HepG2 (cell line): ENCODE results near the gene HOXA9. TPM values are rescaled to one million over a fixed set of nuclear protein-coding genes. Genes with fewer than 3 reads are reported as not detected.

Experiments
- ATAC-seq: fragments of 200-7000 bp; cut with Tn5 transposase; 3 replicates; pipeline ENCODE4 v1.9.1; 2020; ENCODE audit warnings: mild to moderate bottlenecking, moderate library complexity
- BruUV-seq: library from RNA; stranded (reverse); fragments of 400-500 nt; replicated peaks from 2 replicates; lab custom pipeline; 2021; lab: Mats Ljungman, UMichigan
- CTCF ChIA-PET: fragments of 300-600 bp; formaldehyde crosslinking; extraction: SDS; loops from one replicate; lab custom pipeline; 2021; ENCODE audit warnings: low total read pairs, inconsistent platforms, low intra/inter-chr PET ratio; lab: Yijun Ruan, JAX
- POLR2A ChIA-PET: fragments of 350-600 bp; sonication (Branson Sonifier 250); formaldehyde crosslinking; loops from one replicate; lab custom pipeline; 2020; ENCODE audit warnings: antibody characterized with exemption, inconsistent platforms; lab: Yijun Ruan, JAX
- DNase-seq: peaks from one replicate; pipeline ENCODE4 v3.0.0-alpha.2; 2015; ENCODE audit warnings: low spot score
- FAIRE-seq: peaks from 3 replicates; lab custom pipeline; 2011; peaks lifted over from hg19 to GRCh38; lab: Jason Lieb, UNC
- H2AFZ ChIP-seq: one replicate; pipeline ENCODE4 v1.6.1; 2011; ENCODE audit warnings: low read length, inconsistent platforms
- H3K27ac ChIP-seq: fragments of 300-600 bp; 3 replicates; pipeline ENCODE4 v1.8.0; 2011; ENCODE audit warnings: mixed run types, mild to moderate bottlenecking, mixed read lengths, low read length, inconsistent platforms; ENCODE audit not compliant: insufficient read depth; ENCODE audit errors: extremely low read length
- H3K27me3 ChIP-seq, 2 experiments: fragments of 200-600 bp in 1 of 2; 2 replicates in 1 of 2; 3 replicates in 1 of 2; pipeline versions ENCODE4 v1.6.0 to v1.8.0; 2011; ENCODE audit warnings: low read length in 2 of 2, mild to moderate bottlenecking in 2 of 2, moderate library complexity in 2 of 2, inconsistent platforms in 1 of 2; ENCODE audit not compliant: insufficient read depth in 2 of 2, control insufficient read depth in 1 of 2
- H3K36me3 ChIP-seq, 2 experiments: fragments of 200-600 bp in 1 of 2; replicated peaks in 1 of 2; 2 replicates in 1 of 2; 3 replicates in 1 of 2; pipeline versions ENCODE4 v1.5.1 to v1.8.0; 2011; ENCODE audit warnings: low read length in 2 of 2, inconsistent platforms in 1 of 2; ENCODE audit not compliant: insufficient read depth in 2 of 2, control insufficient read depth in 1 of 2
- H3K4me1 ChIP-seq: 2 replicates; pipeline ENCODE4 v1.5.1; 2012; ENCODE audit warnings: low read length, inconsistent platforms; ENCODE audit not compliant: insufficient read depth
- H3K4me2 ChIP-seq: 2 replicates; pipeline ENCODE4 v1.6.0; 2011; ENCODE audit warnings: low read depth, low read length, inconsistent platforms
- H3K4me3 ChIP-seq, 3 experiments: fragments of 200-600 bp in 1 of 3; sonication (generic), shearing (Covaris generic) in 1 of 3; replicated peaks in 1 of 3; 2 replicates each; pipeline ENCODE4 v1.5.1; 2011 to 2016; ENCODE audit warnings: low read length in 3 of 3, inconsistent platforms in 2 of 3, low read depth in 2 of 3, mild to moderate bottlenecking in 2 of 3, control low read depth in 1 of 3, mixed read lengths in 1 of 3; ENCODE audit not compliant: insufficient read depth in 1 of 3
- H3K79me2 ChIP-seq: one replicate; pipeline ENCODE4 v1.6.1; 2011; ENCODE audit warnings: low read length, inconsistent platforms; ENCODE audit not compliant: insufficient read depth
- H3K9ac ChIP-seq: 2 replicates; pipeline ENCODE4 v1.6.0; 2011; ENCODE audit warnings: mild to moderate bottlenecking, low read depth, low read length, inconsistent platforms; ENCODE audit not compliant: insufficient read depth
- H3K9me3 ChIP-seq: 2 replicates; pipeline ENCODE4 v1.5.1; 2012; ENCODE audit warnings: mild to moderate bottlenecking, low read length
- H4K20me1 ChIP-seq: 2 replicates; pipeline ENCODE4 v1.6.0; 2011; ENCODE audit warnings: inconsistent platforms, mild to moderate bottlenecking, low read length, moderate library complexity; ENCODE audit not compliant: insufficient read depth
- ARHGAP35 ChIP-seq: sonication (generic); formaldehyde crosslinking; IDR thresholded peaks from 2 replicates; pipeline ENCODE4 v1.9.0; 2022; ENCODE audit warnings: mild to moderate bottlenecking, inconsistent platforms, moderate library complexity, missing genetic modification reagents, borderline replicate concordance
- ESRRA ChIP-seq: sonication (generic); formaldehyde crosslinking; IDR thresholded peaks from 2 replicates; pipeline ENCODE4 v1.5.1; 2020; ENCODE audit warnings: mild to moderate bottlenecking, low read depth, missing genetic modification reagents
- MEIS1 ChIP-seq: sonication (generic); formaldehyde crosslinking; IDR thresholded peaks from 2 replicates; pipeline ENCODE4 v1.9.0; 2021; ENCODE audit warnings: mild to moderate bottlenecking, missing genetic modification reagents, moderate library complexity, borderline replicate concordance
- ZNF124 ChIP-seq: sonication (generic); formaldehyde crosslinking; IDR thresholded peaks from 2 replicates; pipeline ENCODE4 v1.4.0; 2020; ENCODE audit warnings: missing genetic modification reagents
- ZNF138 ChIP-seq: sonication (generic); formaldehyde crosslinking; IDR thresholded peaks from 2 replicates; pipeline ENCODE4 v1.5.0; 2020; ENCODE audit warnings: mild to moderate bottlenecking, low read depth, missing genetic modification reagents
- ZNF484 ChIP-seq: sonication (generic); formaldehyde crosslinking; IDR thresholded peaks from 2 replicates; pipeline ENCODE4 v1.5.1; 2020; ENCODE audit warnings: mild to moderate bottlenecking, low read depth, missing genetic modification reagents, borderline replicate concordance
- ZNF605 ChIP-seq: sonication (generic); formaldehyde crosslinking; IDR thresholded peaks from 2 replicates; pipeline ENCODE4 v1.8.0; 2022; ENCODE audit warnings: mild to moderate bottlenecking, missing genetic modification reagents
- WGBS: methylation state at CpG from one replicate; pipeline ENCODE4 v1.1.6; 2017; ENCODE audit warnings: low lambda C conversion rate; 5-methylcytosine and 5-hydroxymethylcytosine counted together
- in situ Hi-C: cut with HindIII; loops from 2 replicates; pipeline ENCODE4 v1.10.0; 2017; ENCODE audit warnings: low pct_unique_long_range_greater_than_20kb; ENCODE audit not compliant: extremely low pct_ligation_motif_present
- intact Hi-C: fragments of 100-400 bp; cut with micrococcal nuclease; formaldehyde crosslinking; loops from one replicate; pipeline ENCODE4 v1.10.0; 2022; ENCODE audit not compliant: unreplicated experiment
- polyA plus RNA-seq, 8 experiments: library from polyadenylated mRNA; depleted of rRNA in 3 of 8; stranded (reverse) in 7 of 8; unstranded in 1 of 8; fragments of >200 nt; fragmentation: Illumina TruSeq in 4 of 8; extraction: Trizol in 4 of 8; gene quantifications; 2 replicates each; pipeline versions ENCODE4 v1.2.1 to v1.2.3, GENCODE V29; 2011 to 2016; ENCODE audit warnings: low read depth in 4 of 8, missing spikeins in 1 of 8, mixed read lengths in 1 of 8; ENCODE audit not compliant: insufficient read depth in 1 of 8
- total RNA-seq, 5 experiments: library from RNA; depleted of rRNA; stranded (reverse); fragments of >200 nt; fragmentation: Illumina TruSeq; extraction: Trizol; gene quantifications; 2 replicates each; pipeline ENCODE4 v1.2.3, GENCODE V29; 2016; ENCODE audit warnings: low read depth in 1 of 5
- TF ChIP-seq, protein P1 (sequence below): IDR thresholded peaks from 2 replicates; pipeline ENCODE4 v1.6.1; 2016
- TF ChIP-seq, protein P2 (sequence below): sonication (generic); formaldehyde crosslinking; conservative IDR thresholded peaks from 2 replicates; pipeline ENCODE4 v1.8.0; 2022; ENCODE audit warnings: low read depth, missing genetic modification reagents
- TF ChIP-seq, protein P3 (sequence below): sonication (generic); formaldehyde crosslinking; IDR thresholded peaks from 2 replicates; pipeline ENCODE4 v1.8.0; 2022; ENCODE audit warnings: mild to moderate bottlenecking, missing genetic modification reagents; ENCODE audit not compliant: insufficient replicate concordance
- TF ChIP-seq, protein P4 (sequence below): sonication (generic); formaldehyde crosslinking; conservative IDR thresholded peaks from 2 replicates; pipeline ENCODE4 v1.4.0; 2020; ENCODE audit warnings: missing genetic modification reagents
- TF ChIP-seq, protein P5 (sequence below): IDR thresholded peaks from 2 replicates; pipeline ENCODE4 v1.6.1; 2016; ENCODE audit warnings: missing genetic modification reagents, missing compliant biosample characterization

The HOXA9 gene
- total and polyA plus RNA-seq, 2 of the 13 experiments (the other 11 are each of a cell fraction or from before 2014, with no cell fraction given): not detected

DNA sequence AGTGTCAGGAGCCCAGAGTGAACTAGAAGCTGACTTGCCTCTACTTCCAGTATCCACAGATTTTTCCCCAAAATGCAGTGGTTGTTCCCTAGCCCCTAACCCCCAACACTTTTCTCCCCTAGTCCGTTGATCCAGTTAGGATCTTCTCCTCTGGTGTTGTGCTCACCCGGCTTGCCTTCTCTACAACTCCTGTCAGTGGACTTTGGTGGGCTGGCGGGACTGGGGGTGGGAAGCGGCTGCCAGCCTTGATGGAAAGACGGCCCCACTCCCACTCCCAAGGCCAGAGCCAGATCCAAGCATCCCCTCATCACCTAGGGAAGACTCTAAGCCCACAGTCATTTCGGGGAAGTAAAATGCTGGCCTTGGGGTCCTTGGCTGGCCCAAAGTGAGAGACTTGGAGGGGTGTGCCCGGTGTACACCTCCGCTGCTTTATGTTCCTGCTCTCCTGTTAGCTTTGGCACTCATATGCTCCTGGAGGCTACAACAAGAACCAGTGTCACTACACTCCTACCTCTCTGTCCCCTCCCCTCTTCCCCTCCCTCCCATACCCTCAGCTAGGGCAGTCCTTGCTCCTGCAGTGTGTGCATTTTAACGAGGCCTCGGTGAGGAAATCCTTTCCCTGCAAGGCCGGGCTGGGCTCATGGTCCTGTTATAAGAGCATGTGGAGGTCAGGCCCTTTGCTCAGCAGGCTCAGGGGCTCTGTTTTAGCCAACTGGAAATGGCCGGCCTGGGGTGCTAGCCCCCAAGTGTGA lies 9.7 kb upstream of the HOXA9 start:
- H2AFZ ChIP-seq: no peak overlapping the region
- H3K9ac ChIP-seq: no peak overlapping the region
- H3K27ac ChIP-seq: no peak overlapping the region
- H3K4me3 ChIP-seq: no peak overlapping the region
- ATAC-seq: peak; percentile 9; the same call in 1 of the 3 replicates
- WGBS: 52% methylated on average over 11 of the region's 12 CpGs
- H3K9me3 ChIP-seq: no peaks in the 10 kb centered on the region
- H3K36me3 ChIP-seq: no peaks in the 10 kb centered on the region
- no TSS peak for BruUV-seq
- no peak overlapping the region for H3K4me2 ChIP-seq
- POLR2A ChIA-PET: no interaction called here
- H3K4me1 ChIP-seq: peaks cover 29% of the 10 kb centered on the region
- H3K27me3 ChIP-seq: peaks cover 0 to 74% of the 10 kb centered on the region in 2 experiments
- FAIRE-seq: no peak
- CTCF ChIA-PET: no interaction called here
- no peak for DNase-seq
- H4K20me1 ChIP-seq: no peaks in the 10 kb centered on the region
- TF ChIP-seq ZNF138 (CRISPR knock-in tag) (no peak), ESRRA (CRISPR knock-in tag) (no peak), ZNF484 (CRISPR knock-in tag) (no peak), ARHGAP35 (CRISPR knock-in tag) (no peak), MEIS1 (CRISPR knock-in tag) (no peak), ZNF124 (no peak), ZNF605 (CRISPR knock-in tag) (no peak)
- TF ChIP-seq, protein P1, sequence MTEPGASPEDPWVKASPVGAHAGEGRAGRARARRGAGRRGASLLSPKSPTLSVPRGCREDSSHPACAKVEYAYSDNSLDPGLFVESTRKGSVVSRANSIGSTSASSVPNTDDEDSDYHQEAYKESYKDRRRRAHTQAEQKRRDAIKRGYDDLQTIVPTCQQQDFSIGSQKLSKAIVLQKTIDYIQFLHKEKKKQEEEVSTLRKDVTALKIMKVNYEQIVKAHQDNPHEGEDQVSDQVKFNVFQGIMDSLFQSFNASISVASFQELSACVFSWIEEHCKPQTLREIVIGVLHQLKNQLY (CRISPR knock-in tag): no peak
- TF ChIP-seq, protein P2, sequence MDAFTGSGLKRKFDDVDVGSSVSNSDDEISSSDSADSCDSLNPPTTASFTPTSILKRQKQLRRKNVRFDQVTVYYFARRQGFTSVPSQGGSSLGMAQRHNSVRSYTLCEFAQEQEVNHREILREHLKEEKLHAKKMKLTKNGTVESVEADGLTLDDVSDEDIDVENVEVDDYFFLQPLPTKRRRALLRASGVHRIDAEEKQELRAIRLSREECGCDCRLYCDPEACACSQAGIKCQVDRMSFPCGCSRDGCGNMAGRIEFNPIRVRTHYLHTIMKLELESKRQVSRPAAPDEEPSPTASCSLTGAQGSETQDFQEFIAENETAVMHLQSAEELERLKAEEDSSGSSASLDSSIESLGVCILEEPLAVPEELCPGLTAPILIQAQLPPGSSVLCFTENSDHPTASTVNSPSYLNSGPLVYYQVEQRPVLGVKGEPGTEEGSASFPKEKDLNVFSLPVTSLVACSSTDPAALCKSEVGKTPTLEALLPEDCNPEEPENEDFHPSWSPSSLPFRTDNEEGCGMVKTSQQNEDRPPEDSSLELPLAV (CRISPR knock-in tag): no peak
- TF ChIP-seq, protein P3, sequence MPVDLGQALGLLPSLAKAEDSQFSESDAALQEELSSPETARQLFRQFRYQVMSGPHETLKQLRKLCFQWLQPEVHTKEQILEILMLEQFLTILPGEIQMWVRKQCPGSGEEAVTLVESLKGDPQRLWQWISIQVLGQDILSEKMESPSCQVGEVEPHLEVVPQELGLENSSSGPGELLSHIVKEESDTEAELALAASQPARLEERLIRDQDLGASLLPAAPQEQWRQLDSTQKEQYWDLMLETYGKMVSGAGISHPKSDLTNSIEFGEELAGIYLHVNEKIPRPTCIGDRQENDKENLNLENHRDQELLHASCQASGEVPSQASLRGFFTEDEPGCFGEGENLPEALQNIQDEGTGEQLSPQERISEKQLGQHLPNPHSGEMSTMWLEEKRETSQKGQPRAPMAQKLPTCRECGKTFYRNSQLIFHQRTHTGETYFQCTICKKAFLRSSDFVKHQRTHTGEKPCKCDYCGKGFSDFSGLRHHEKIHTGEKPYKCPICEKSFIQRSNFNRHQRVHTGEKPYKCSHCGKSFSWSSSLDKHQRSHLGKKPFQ: no peak
- TF ChIP-seq, protein P4, sequence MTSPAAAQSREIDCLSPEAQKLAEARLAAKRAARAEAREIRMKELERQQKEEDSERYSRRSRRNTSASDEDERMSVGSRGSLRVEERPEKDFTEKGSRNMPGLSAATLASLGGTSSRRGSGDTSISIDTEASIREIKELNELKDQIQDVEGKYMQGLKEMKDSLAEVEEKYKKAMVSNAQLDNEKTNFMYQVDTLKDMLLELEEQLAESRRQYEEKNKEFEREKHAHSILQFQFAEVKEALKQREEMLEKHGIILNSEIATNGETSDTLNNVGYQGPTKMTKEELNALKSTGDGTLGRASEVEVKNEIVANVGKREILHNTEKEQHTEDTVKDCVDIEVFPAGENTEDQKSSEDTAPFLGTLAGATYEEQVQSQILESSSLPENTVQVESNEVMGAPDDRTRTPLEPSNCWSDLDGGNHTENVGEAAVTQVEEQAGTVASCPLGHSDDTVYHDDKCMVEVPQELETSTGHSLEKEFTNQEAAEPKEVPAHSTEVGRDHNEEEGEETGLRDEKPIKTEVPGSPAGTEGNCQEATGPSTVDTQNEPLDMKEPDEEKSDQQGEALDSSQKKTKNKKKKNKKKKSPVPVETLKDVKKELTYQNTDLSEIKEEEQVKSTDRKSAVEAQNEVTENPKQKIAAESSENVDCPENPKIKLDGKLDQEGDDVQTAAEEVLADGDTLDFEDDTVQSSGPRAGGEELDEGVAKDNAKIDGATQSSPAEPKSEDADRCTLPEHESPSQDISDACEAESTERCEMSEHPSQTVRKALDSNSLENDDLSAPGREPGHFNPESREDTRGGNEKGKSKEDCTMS (CRISPR knock-in tag): no peak
- TF ChIP-seq, protein P5, sequence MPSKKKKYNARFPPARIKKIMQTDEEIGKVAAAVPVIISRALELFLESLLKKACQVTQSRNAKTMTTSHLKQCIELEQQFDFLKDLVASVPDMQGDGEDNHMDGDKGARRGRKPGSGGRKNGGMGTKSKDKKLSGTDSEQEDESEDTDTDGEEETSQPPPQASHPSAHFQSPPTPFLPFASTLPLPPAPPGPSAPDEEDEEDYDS (CRISPR knock-in tag): no peak
- H3K79me2 ChIP-seq: no peaks in the 10 kb centered on the region
- intact Hi-C loops: no loop called here
- in situ Hi-C loops: loop anchor here (25.0 kb wide), 1 partner anchor 1088 kb away; no protein-coding TSS in a partner anchor
